Ectodermal cell (in vitro differentiated cells): Measurements from ENCODE around the gene KRT86.

Experiments
- H3K27ac ChIP-seq: 2 replicates; pipeline ENCODE4 v1.7.0; 2013; ENCODE audit warnings: mild to moderate bottlenecking, low read depth, low read length; ENCODE audit not compliant: insufficient read depth, poor library complexity, severe bottlenecking
- H3K27me3 ChIP-seq: 2 replicates; pipeline ENCODE4 v1.7.0; 2013; ENCODE audit warnings: mild to moderate bottlenecking, low read length; ENCODE audit not compliant: insufficient read depth, control insufficient read depth, poor library complexity, severe bottlenecking
- H3K36me3 ChIP-seq: one replicate; pipeline ENCODE4 v1.7.0; 2013; ENCODE audit warnings: low read length; ENCODE audit not compliant: control insufficient read depth, insufficient read depth
- H3K4me1 ChIP-seq: one replicate; pipeline ENCODE4 v1.7.0; 2013; ENCODE audit warnings: low read length; ENCODE audit not compliant: control insufficient read depth, insufficient read depth
- H3K4me3 ChIP-seq: 2 replicates; pipeline ENCODE4 v1.7.0; 2013; ENCODE audit warnings: low read depth, low read length, control low read depth; ENCODE audit not compliant: insufficient read depth
- H3K9me3 ChIP-seq: 2 replicates; pipeline ENCODE4 v1.7.0; 2013; ENCODE audit warnings: mild to moderate bottlenecking, low read length, moderate library complexity; ENCODE audit not compliant: control insufficient read depth
- WGBS, 2 experiments: methylation state at CpG; one replicate each; pipeline ENCODE4 v1.1.7; 2013; ENCODE audit warnings: missing lambda C conversion rate in 2 of 2; 5-methylcytosine and 5-hydroxymethylcytosine counted together

Gene KRT86

DNA sequence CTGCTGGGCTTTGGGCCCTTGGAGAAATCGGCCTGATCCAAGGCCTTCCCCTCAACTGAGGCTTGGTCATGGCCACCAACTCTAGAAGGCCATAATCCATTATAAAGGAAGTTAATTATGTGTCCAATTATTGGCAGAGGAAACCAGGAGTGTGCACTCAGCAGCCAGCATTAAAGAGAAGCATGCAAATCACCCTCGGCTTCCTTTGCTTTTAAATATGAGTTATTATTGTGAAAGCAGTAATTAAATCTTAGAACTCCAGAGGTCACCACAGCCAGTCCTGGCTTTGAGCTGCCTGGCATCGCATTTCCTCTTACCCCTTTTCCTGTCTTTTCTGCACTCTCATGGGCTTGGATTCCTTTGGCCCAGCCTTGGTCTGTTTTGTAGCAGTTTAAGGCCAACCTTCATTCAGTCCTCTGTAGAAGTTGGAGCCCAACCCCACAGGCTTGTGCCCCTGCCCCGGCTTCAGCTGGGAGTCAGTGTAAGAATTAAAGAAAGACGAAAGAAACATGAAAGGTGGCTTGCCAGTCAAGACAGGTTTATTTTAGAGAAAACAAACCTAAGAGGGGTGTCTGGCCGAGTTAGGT lies 14.7 kb upstream of the KRT86 start:
- no peak overlapping the region for H3K4me3 ChIP-seq
- peaks cover 12% of the 10 kb centered on the region for H3K4me1 ChIP-seq
- H3K27me3 ChIP-seq, result peaks cover 50% of the 10 kb centered on the region
- H3K27ac ChIP-seq, result no peak overlapping the region
- WGBS, 2 experiments, result 87 to 90% methylated on average over 6 of the region's 6 CpGs
- no peaks in the 10 kb centered on the region for H3K9me3 ChIP-seq
- H3K36me3 ChIP-seq, result no peaks in the 10 kb centered on the region

DNA sequence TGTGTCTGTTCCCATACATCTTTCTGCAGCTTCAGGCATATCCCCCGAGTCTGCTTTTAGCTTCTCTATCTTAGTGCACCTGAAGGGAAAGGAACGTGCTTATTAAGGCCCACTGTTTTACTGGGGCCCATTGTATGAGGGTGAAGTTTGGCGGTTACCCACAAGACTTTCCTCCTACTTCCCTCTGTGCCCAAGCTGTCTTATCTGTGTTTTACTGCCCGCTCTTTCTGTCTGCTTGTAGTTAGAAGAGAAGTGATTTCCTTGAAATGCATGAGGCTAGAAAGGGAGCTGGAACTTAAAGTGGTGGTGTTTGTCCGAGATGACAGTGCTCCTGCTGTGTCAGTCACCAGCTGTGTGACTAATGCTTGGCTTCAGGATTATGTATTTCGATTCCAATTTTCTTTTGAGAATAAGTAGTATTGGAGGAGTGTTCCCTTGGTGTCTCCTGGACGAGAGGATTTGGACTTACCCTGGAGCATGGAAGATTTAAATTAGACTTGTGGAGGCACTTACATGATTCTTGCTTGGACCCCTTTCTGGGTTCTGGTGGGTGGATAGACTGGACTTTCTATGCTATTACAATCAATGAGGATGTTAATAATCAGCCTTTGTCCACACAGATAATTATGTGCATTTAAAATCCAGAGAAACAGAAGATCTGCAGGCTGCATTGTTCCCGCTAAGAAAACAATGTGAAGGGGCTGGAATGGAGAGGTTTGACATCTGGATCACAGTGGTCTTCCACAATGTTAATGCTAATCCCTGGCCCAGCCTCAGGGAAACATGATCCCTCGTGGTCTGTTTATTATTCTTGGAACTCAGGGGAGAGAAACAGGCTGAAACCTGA lies 13.9 kb upstream of the KRT86 start:
- peaks cover 12% of the 10 kb centered on the region for H3K4me1 ChIP-seq
- no peak overlapping the region for H3K27ac ChIP-seq
- H3K27me3 ChIP-seq, result peaks cover 44% of the 10 kb centered on the region
- H3K9me3 ChIP-seq, result no peaks in the 10 kb centered on the region
- 71 to 75% methylated on average over 8 to 9 of the region's 9 CpGs for WGBS, 2 experiments
- no peaks in the 10 kb centered on the region for H3K36me3 ChIP-seq
- H3K4me3 ChIP-seq, result no peak overlapping the region

DNA sequence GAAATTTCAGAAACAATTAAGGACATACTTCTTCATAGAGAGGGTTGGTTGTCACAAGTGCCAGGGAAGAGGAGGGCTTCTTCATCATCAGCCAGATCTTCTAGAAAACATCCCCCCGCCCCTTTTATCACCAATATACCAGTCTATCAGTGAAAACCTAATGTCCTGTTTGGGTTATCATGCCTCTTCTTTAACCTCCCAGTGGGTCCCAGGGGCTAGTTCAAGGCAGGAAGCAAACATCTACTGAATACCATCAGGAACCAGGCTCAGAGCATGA lies 13.3 kb upstream of the KRT86 start:
- Histone ChIP-seq H3K4me3 (no peak overlapping the region), H3K27ac (no peak overlapping the region), H3K27me3 (peaks cover 38% of the 10 kb centered on the region), H3K36me3 (no peaks in the 10 kb centered on the region), H3K9me3 (no peaks in the 10 kb centered on the region), H3K4me1 (peaks cover 12% of the 10 kb centered on the region)
- WGBS, 2 experiments, result 93 to 95% methylated on average over 1 of the region's 1 CpG

DNA sequence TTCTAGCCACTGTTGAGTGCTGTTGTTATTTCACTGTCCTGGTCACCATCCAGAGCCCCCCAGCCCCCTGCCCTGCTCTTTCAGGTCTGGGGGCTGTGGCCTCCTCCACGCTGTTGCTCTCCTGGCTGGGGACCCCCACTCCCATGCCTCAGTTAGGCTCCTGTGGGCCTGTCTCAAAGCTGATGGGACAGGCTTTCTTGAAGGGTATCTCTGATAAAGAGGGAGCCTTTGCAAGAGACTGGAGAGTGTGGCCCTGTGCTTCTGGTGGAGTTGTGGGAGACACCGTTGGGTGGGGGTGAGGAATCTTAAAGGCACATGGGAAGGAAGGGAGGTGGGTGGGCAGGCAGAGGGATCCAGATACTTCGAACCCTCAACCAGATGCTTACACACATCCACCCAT lies 12.2 kb upstream of the KRT86 start:
- Histone ChIP-seq H3K4me3 (no peak overlapping the region), H3K36me3 (no peaks in the 10 kb centered on the region), H3K4me1 (peaks cover 12% of the 10 kb centered on the region), H3K9me3 (no peaks in the 10 kb centered on the region), H3K27me3 (peaks cover 27% of the 10 kb centered on the region), H3K27ac (no peak overlapping the region)
- 90 to 94% methylated on average over 2 of the region's 3 CpGs for WGBS, 2 experiments

DNA sequence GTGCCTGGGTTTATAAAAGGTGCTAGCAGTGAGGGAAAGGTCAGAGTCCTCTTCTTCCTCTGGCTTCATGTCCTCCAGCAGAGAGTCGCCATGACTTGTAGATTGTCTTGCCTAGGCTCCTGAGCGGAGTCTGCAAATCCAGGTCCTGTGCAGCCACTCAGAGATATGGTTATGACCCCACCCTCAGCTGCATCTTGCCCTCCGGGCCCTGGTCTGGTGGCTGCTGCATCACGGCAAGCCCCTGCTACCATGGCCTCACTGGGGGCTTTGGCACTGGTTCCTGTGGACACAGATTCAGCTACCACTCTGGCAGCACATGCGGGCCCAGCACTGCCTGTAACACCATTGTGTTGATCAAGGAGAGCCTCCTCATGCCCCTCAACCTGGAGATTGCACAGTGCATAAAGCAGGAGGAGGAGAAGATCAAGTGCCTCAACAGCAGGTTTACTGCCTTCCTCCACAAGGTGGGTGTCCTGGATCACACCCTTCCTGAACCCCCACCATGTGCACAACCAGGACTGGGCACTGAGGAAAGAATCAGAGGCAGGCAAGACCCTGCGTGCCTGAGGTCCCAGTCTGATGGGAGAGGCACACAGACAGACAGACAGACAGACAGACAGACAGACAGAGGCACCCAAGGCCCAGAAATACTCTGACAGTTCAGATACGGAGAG lies 10.5 kb upstream of the KRT86 start:
- Histone ChIP-seq H3K27me3 (peaks cover 11% of the 10 kb centered on the region), H3K4me1 (peaks cover 12% of the 10 kb centered on the region), H3K4me3 (no peak overlapping the region), H3K27ac (no peak overlapping the region), H3K36me3 (no peaks in the 10 kb centered on the region), H3K9me3 (no peaks in the 10 kb centered on the region)
- WGBS, 2 experiments, result 89 to 92% methylated on average over 7 of the region's 7 CpGs

DNA sequence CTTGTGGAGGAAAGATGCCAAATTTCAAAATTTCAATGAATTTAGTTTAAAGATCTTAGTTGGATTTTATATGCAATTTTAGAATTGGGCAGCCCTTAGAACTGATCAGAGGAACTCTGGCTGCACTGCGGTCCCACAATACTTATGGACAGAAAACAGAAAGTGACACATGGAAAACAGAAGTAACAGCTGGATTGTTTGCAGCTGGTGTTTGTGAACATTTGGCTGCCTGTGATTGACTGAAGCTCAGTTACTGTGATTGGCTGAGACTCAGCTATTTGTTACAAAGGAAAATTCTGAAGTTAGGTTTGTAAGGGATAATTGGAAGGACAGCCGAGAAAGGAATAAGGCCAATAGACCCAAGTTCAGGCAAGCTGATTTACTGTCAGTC lies 10.0 kb upstream of the KRT86 start:
- 85 to 91% methylated on average over 2 of the region's 2 CpGs for WGBS, 2 experiments
- Histone ChIP-seq H3K27me3 (peaks cover 6% of the 10 kb centered on the region), H3K4me3 (no peak overlapping the region), H3K9me3 (no peaks in the 10 kb centered on the region), H3K27ac (no peak overlapping the region), H3K4me1 (peaks cover 12% of the 10 kb centered on the region), H3K36me3 (no peaks in the 10 kb centered on the region)

DNA sequence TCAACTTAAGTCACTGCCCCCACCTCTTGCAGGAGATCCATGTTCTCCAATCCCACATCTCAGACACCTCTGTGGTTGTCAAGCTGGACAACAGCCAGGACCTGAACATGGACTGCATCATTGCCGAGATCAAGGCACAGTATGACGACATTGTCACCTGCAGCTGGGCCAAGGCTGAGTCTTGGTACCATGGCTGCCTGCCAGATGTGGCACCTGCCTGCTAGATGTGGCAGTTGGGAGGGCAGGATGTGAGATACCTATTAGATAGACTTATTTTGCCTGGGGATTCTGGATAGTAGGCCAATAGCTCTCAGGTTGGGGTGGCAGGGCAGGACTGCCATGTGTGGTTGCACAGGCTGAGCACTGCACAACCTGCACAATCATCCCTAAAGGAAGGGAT lies 7.9 kb upstream of the KRT86 start:
- Histone ChIP-seq H3K27ac (no peak overlapping the region), H3K36me3 (no peaks in the 10 kb centered on the region), H3K9me3 (no peaks in the 10 kb centered on the region), H3K4me3 (no peak overlapping the region), H3K27me3 (no peaks in the 10 kb centered on the region), H3K4me1 (peaks cover under 1% of the 10 kb centered on the region)
- 92 to 97% methylated on average over 2 of the region's 2 CpGs for WGBS, 2 experiments

DNA sequence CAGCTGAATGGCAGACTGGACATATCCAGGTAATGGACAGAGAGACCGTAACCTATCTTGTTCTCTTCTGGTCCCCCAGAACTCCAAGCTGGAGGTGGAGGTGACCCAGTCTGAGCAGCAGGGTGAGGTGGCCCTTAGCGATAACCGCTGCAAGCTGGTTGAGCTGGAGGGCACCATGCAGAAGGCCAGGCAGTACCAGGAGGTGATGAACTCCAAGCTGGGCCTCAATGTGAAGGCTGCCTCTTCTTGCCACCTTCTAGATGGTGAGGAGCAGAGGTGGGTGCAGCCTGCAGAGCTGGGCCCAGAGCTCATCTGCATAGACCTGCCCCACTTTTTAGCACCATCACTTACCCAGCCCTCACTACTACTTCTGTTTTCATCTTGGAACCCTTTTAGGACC lies 7.2 kb upstream of the KRT86 start:
- Histone ChIP-seq H3K4me3 (no peak overlapping the region), H3K9me3 (no peaks in the 10 kb centered on the region), H3K36me3 (no peaks in the 10 kb centered on the region), H3K27me3 (no peaks in the 10 kb centered on the region), H3K4me1 (no peaks in the 10 kb centered on the region), H3K27ac (no peak overlapping the region)
- WGBS, 2 experiments, result 63 to 64% methylated on average over 3 of the region's 3 CpGs

DNA sequence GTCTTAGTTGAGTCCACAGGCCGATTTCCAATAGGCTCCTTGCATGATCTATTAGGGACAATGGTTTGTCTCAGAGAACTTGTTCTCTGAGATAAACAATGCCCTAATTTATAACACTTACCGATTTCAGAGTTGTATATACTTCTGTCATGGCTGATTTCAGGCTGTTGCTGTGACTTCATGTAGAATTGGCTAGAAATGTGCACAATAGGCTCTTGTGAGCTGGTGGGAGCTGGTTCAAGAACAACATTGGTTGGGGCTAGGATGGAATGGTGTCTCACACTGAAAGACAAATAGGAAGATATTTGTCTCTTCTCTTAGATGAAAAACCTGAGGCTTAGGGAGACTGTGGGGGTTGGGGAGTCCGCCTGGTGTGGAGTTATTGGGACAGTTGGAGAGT lies 6.7 kb upstream of the KRT86 start:
- no peaks in the 10 kb centered on the region for H3K9me3 ChIP-seq
- H3K4me1 ChIP-seq, result no peaks in the 10 kb centered on the region
- H3K27ac ChIP-seq, result no peak overlapping the region
- no peak overlapping the region for H3K4me3 ChIP-seq
- 90 to 96% methylated on average over 3 of the region's 3 CpGs for WGBS, 2 experiments
- no peaks in the 10 kb centered on the region for H3K27me3 ChIP-seq
- no peaks in the 10 kb centered on the region for H3K36me3 ChIP-seq

DNA sequence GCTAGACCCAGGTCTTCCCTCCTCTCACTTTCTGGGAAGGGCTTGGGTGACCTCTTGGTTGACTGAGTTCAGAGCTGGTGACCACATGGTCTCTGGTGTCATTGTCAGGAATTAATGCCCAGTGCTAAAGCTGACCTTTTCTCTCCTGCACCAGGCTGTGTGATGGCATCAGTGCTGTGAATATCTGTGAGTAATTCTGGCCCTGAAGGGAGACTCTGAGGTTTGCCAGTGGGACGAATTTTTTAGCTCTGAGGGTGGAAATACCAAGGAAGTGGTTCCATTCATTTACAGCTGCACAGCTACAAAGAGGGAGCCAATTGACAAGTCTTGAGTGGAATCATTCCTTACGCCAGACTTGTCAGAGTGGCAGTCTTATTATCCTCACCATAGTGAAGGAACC lies 6.2 kb upstream of the KRT86 start:
- no peak overlapping the region for H3K4me3 ChIP-seq
- no peak overlapping the region for H3K27ac ChIP-seq
- no peaks in the 10 kb centered on the region for H3K9me3 ChIP-seq
- no peaks in the 10 kb centered on the region for H3K27me3 ChIP-seq
- no peaks in the 10 kb centered on the region for H3K36me3 ChIP-seq
- WGBS, 2 experiments, result 90 to 94% methylated on average over 2 of the region's 2 CpGs
- no peaks in the 10 kb centered on the region for H3K4me1 ChIP-seq
